ENCODE data around the gene DNAH2.

The DNAH2 gene

DNA sequence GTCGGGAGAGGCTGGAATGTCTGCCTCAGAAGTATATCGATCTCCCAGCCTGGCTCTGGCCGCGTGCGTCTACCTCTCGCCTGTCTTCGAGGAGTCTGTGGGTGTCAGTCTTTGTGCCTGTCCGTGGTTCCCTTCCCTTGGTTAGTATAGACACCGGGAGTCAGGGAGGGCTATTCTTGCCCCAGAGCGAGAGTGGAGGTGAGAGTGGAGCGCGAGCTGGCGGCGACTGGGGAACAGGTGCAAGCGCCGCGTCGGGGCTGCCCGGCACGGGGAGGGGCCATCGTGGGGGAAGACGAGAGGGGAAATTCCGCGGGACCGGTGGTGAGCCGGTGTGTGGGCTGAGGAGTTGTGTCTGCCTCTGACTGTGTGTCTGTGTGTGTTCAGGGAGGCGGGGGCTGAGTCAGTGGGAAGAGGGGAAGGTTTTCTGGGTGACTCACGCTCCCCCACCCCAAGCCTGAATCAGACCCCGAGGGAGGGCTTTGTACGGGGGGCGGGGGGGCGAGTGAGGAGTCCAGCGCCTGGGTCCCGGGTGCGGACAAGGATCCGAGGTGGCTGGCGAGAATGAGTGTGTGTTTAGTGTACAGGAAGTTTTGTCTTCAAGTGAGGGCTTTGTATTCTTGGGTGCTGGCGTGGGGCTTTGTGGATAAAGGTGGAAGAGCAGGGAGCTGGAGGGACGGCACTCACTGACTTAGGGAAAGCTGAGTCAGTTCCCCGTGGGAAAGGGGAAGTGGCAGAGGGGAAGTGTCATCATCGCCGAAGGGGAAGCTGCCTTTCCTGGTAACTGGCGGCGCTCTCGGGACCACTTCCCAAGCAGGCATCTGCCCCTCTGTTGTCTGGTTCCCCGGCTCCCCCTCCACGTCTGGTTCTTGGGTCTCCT lies 125.1 kb downstream of the DNAH2 start:
- peaks cover 2% of the 10 kb centered on the region for H3K4me1 ChIP-seq
- no peaks in the 10 kb centered on the region for H3K9me3 ChIP-seq
- no peaks in the 10 kb centered on the region for H3K27me3 ChIP-seq
- DNase-seq: peak; percentile 52
- H3K4me3 ChIP-seq (ENCODE audit: low read depth, low read length): peak overlapping the region; percentile 77
- TF ChIP-seq, protein P1, sequence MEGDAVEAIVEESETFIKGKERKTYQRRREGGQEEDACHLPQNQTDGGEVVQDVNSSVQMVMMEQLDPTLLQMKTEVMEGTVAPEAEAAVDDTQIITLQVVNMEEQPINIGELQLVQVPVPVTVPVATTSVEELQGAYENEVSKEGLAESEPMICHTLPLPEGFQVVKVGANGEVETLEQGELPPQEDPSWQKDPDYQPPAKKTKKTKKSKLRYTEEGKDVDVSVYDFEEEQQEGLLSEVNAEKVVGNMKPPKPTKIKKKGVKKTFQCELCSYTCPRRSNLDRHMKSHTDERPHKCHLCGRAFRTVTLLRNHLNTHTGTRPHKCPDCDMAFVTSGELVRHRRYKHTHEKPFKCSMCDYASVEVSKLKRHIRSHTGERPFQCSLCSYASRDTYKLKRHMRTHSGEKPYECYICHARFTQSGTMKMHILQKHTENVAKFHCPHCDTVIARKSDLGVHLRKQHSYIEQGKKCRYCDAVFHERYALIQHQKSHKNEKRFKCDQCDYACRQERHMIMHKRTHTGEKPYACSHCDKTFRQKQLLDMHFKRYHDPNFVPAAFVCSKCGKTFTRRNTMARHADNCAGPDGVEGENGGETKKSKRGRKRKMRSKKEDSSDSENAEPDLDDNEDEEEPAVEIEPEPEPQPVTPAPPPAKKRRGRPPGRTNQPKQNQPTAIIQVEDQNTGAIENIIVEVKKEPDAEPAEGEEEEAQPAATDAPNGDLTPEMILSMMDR (IDR thresholded peaks at IDR 0.05; ENCODE audit: low read depth, low read length): no peak
- H3K36me3 ChIP-seq: peaks cover 13% of the 10 kb centered on the region

DNA sequence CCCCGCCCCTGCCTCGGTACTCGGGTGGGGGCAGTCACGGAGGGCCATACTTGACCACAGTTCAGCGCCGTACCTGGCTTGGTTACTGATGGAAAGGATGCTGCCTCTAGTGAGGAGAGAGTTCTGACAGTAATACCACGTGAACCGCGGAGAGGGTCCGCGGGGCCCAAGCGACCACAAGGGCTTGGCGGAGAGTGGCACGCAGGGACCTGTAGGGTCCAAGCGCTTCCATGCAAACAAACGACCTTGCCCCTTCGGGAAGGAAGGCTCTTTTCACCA lies 125.7 kb downstream of the DNAH2 start:
- peaks cover 13% of the 10 kb centered on the region for H3K36me3 ChIP-seq
- no peak for DNase-seq
- no peaks in the 10 kb centered on the region for H3K9me3 ChIP-seq
- H3K27me3 ChIP-seq: no peaks in the 10 kb centered on the region
- H3K4me1 ChIP-seq: peaks cover 2% of the 10 kb centered on the region
- peak overlapping the region; percentile 77 for H3K4me3 ChIP-seq (ENCODE audit: low read depth, low read length)
- TF ChIP-seq, protein P1 (IDR thresholded peaks at IDR 0.05; ENCODE audit: low read depth, low read length): no peak

DNA sequence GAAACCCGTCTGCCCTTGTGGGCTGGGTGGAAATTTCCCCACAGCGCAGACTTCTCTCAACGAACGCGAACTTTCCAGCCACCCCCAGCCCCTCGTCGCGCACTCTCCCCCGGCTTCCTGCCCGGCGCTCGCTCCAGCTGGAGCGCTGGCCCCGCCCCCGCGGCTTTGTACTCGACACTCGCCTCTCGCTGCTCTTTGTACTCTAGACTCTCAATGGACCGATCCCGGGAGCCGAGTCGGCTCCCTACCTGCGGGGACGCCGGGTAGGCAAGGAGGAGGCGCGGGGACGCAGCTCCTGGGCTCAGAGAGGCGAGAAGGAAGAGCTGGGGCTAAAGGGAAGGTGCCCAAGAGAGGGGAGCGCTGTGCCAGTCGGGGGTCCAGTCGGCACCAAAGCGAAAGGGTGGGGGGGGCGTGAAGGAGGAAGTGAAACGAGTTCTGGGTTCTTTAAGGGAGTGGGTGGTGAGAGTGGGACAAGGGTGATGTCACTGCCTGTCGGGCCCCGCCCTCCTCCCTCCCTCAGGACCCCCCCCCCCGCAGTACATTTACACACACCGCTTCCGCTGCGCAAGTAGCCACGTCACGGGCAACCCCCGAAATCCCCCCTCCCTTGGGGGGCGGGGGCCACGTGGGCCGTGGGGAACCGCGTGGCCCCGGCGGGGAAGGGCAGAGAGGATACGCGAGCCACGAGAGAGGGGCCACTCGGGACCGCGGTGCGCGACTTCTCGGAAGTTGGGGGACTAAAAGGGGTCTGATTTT lies 126.2 kb downstream of the DNAH2 start:
- DNase-seq: peak; percentile 76

DNA sequence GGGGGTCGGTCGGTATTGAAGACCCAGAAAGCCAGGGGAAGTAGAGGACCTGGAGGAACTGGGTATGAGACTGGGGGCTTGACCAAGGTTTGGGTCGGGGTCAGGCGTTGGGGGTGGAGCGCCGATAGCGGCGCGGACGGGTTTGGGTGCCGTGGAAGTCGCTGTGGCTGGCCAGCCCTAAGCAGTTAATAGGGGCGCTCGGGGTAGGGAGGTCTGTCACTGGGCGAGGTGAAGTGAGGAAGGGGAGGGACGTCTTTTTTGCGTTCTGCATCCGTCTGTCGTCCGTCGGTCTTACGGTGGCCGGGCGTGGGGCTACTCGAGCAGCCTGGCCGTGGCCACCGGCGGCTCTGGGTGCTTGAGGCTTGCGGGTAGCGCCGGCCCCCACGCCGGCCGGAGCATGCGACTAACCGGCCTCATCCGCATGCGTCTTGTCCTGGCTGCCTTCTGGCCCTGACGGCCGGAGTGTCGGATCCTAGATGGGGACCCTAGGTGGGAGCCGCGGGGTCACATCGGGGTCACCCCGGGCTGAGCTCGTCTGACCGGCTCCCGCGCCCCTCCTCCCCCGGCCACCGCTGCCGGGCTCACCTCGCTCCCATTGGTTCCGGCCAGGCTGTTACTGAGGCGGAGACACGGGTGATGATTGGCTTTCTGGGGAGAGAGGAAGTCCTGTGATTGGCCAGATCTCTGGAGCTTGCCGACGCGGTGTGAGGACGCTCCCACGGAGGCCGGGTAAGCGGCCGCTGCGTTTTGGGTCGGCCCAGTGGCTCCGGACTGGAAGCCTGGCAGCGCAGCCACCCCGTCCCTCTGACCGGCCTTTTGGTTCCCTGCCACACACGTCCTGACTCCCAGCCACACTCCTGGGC lies 127.0 kb downstream of the DNAH2 start:
- TF ChIP-seq, protein P1 (IDR thresholded peaks at IDR 0.05; ENCODE audit: low read depth, low read length): no peak
- H3K4me3 ChIP-seq (ENCODE audit: low read depth, low read length): peak overlapping the region; percentile 77
- no peaks in the 10 kb centered on the region for H3K9me3 ChIP-seq

More for the DNA sequence above, 126.2 kb downstream of the DNAH2 start:
- Histone ChIP-seq H3K4me3 (ENCODE audit: low read depth, low read length) (peak overlapping the region; percentile 77), H3K9me3 (no peaks in the 10 kb centered on the region), H3K36me3 (peaks cover 13% of the 10 kb centered on the region), H3K4me1 (peaks cover under 1% of the 10 kb centered on the region), H3K27me3 (no peaks in the 10 kb centered on the region)
- TF ChIP-seq, protein P1 (IDR thresholded peaks at IDR 0.05; ENCODE audit: low read depth, low read length): no peak

DNA sequence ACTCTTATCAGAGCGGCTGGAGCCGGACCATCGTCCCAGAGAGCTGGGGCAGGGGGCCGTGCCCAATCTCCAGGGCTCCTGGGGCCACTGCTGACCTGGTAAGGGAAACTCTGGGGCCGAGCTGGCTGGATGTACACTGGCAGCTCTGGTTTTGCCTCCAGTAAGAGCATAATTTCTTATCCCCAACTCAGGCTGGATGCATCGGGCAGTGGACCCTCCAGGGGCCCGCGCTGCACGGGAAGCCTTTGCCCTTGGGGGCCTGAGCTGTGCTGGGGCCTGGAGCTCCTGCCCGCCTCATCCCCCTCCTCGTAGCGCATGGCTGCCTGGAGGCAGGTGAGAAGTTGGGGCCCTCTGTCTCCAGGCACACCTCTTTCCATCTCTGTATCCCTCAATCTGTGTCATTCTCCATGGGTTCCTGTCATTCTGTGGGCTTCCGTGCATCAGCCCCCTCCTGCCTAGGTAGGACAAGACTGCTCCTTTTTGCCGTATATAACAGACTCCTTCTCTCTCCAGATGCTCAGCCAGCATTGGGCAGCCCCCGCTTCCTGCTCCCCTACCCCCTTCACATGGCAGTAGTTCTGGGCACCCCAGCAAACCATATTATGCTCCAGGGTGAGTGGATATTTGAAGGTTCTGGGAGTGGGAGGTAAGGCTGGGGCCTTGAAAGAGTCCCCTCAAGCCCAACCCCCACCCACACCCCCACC lies 128.0 kb downstream of the DNAH2 start:
- DNase-seq: no peak
- Histone ChIP-seq H3K4me3 (ENCODE audit: low read depth, low read length) (peak overlapping the region; percentile 77; the same call in 1 of the 2 replicates), H3K9me3 (no peaks in the 10 kb centered on the region), H3K27me3 (no peaks in the 10 kb centered on the region), H3K36me3 (peaks cover 17% of the 10 kb centered on the region), H3K4me1 (no peaks in the 10 kb centered on the region; the same call in 1 of the 2 replicates)
- TF ChIP-seq, protein P1 (IDR thresholded peaks at IDR 0.05; ENCODE audit: low read depth, low read length): no peak

More for the DNA sequence above, 127.0 kb downstream of the DNAH2 start:
- H3K4me1 ChIP-seq: no peaks in the 10 kb centered on the region; the same call in 1 of the 2 replicates
- H3K36me3 ChIP-seq: peaks cover 19% of the 10 kb centered on the region
- no peaks in the 10 kb centered on the region for H3K27me3 ChIP-seq
- peak; percentile 83 for DNase-seq

Data from BE2C (cell line).